ENCODE data around the gene TRPM4.
A peak's percentile ranks its signal among the peaks of the same experiment; 100 is the strongest.

Gene TRPM4

DNA sequence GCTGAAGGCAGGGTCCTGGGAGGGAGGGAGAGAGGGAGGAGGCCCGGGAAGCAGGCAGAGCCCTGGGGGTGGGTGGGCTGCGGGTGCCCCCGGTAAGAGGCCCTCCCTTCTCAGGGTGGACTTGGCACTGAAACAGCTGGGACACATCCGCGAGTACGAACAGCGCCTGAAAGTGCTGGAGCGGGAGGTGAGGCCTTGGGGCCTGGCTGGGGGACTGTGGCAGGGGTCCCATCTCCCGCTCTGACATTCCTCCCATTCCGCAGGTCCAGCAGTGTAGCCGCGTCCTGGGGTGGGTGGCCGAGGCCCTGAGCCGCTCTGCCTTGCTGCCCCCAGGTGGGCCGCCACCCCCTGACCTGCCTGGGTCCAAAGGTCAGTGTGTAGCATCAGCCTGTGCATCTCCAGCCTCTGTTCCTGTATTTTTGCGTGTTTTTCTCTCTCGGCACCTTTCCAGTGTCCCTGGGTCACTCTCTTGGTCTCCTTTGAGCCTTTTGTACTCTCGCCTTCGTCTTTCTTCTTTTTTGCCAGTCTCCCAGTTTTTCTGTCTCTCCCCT is 53.4 kb downstream of the TRPM4 start:
- no peaks in the 10 kb centered on the region for H3K27me3 ChIP-seq (ENCODE audit: insufficient read depth, low read depth, severe bottlenecking)
- H3K9me3 ChIP-seq (ENCODE audit: severe bottlenecking) = no peaks in the 10 kb centered on the region
- DNase-seq = no peak
- H3K27ac ChIP-seq = no peak overlapping the region
- no peaks in the 10 kb centered on the region for H3K36me3 ChIP-seq
- TF ChIP-seq, protein P1, sequence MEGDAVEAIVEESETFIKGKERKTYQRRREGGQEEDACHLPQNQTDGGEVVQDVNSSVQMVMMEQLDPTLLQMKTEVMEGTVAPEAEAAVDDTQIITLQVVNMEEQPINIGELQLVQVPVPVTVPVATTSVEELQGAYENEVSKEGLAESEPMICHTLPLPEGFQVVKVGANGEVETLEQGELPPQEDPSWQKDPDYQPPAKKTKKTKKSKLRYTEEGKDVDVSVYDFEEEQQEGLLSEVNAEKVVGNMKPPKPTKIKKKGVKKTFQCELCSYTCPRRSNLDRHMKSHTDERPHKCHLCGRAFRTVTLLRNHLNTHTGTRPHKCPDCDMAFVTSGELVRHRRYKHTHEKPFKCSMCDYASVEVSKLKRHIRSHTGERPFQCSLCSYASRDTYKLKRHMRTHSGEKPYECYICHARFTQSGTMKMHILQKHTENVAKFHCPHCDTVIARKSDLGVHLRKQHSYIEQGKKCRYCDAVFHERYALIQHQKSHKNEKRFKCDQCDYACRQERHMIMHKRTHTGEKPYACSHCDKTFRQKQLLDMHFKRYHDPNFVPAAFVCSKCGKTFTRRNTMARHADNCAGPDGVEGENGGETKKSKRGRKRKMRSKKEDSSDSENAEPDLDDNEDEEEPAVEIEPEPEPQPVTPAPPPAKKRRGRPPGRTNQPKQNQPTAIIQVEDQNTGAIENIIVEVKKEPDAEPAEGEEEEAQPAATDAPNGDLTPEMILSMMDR (IDR thresholded peaks at IDR 0.05; ENCODE audit: low read depth, low read length) = no peak
- no peak overlapping the region for H3K4me3 ChIP-seq (ENCODE audit: low read depth, low read length)

DNA sequence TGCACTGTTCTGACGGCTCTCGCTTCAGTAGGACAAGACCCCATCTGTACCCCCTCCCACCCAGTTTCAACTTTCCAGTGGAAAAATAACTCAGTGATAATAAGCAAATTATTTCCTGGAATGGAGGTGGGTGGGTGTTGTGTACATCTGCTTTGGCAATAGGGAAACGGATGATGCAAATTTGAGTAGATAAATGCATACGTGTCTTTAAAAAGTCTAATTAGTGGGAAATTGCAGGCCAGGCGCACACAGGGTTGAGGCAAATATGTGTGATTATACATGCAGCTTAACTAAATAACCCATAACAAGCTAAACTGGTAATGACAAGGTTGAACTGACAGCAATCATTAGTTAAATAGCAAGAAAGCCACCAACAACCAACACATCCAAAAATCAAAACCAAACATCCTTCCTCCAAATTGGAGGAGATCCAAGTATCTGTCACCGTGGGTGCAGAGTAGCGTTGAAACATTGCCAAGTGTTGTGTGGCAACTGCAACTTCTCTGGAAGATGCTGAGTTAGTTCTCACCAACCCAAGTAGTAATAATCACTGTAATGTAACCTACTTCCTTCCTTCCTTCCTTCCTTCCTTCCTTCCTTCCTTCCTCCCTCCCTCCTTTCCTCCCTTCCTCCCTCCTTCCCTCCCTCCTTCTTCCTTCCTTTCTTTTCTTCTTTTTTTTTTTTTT is 54.6 kb downstream of the TRPM4 start:
- Histone ChIP-seq H3K27me3 (ENCODE audit: insufficient read depth, low read depth, severe bottlenecking) (no peaks in the 10 kb centered on the region), H3K9me3 (ENCODE audit: severe bottlenecking) (no peaks in the 10 kb centered on the region), H3K4me3 (ENCODE audit: low read depth, low read length) (no peak overlapping the region), H3K36me3 (no peaks in the 10 kb centered on the region), H3K27ac (no peak overlapping the region)
- TF ChIP-seq, protein P1 (IDR thresholded peaks at IDR 0.05; ENCODE audit: low read depth, low read length) = no peak
- no peak for DNase-seq

DNA sequence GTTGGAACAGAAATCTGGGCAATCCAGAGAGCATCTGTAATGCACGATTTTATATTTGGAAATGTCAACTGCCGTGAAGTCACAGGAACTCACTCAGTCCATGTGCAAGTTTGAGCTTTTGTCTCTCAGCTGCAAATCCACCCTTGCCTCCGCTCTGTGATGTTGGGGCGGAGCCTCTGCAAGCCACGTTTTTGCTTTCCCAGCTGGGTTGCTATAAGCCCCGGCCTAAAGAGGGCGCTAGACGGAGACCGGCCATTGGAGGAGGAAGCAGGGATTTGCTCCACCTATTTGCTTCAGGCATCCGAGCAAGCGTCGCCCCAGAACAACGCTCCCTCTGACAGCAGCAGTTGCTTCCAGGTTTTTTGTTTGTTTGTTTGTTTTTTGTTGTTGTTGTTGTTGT is 56.2 kb downstream of the TRPM4 start:
- H3K4me3 ChIP-seq (ENCODE audit: low read depth, low read length) = no peak overlapping the region
- H3K36me3 ChIP-seq = no peaks in the 10 kb centered on the region
- no peaks in the 10 kb centered on the region for H3K9me3 ChIP-seq (ENCODE audit: severe bottlenecking)
- no peaks in the 10 kb centered on the region for H3K27me3 ChIP-seq (ENCODE audit: insufficient read depth, low read depth, severe bottlenecking)
- H3K27ac ChIP-seq = no peak overlapping the region
- TF ChIP-seq, protein P1 (IDR thresholded peaks at IDR 0.05; ENCODE audit: low read depth, low read length) = 0 out of 2 replicates have a peak, but pooled peaks have one; percentile 23
- DNase-seq = no peak

DNA sequence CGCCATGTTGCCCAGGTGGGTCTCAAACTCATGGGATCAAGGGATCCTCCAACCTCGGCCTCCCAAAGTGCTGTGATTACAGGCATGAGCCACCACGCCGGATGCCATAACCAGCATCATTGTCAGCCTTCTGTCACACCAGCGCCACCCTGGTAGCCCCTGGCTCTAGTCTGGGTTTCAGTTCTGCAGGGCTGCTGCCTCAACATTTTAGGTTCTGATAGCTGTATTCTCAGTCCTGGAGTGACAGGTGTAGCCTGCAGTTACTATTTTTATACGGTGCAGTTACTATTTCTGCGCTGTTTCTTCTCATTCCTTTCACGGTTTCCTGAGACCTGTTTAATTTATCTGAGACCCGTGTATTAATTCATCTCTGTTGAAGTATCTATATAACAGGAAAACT is 57.1 kb downstream of the TRPM4 start:
- no peaks in the 10 kb centered on the region for H3K27me3 ChIP-seq (ENCODE audit: insufficient read depth, low read depth, severe bottlenecking)
- TF ChIP-seq, protein P1 (IDR thresholded peaks at IDR 0.05; ENCODE audit: low read depth, low read length) = no peak
- no peak overlapping the region for H3K4me3 ChIP-seq (ENCODE audit: low read depth, low read length)
- no peak for DNase-seq
- H3K9me3 ChIP-seq (ENCODE audit: severe bottlenecking) = no peaks in the 10 kb centered on the region
- H3K27ac ChIP-seq = no peak overlapping the region
- H3K36me3 ChIP-seq = no peaks in the 10 kb centered on the region

DNA sequence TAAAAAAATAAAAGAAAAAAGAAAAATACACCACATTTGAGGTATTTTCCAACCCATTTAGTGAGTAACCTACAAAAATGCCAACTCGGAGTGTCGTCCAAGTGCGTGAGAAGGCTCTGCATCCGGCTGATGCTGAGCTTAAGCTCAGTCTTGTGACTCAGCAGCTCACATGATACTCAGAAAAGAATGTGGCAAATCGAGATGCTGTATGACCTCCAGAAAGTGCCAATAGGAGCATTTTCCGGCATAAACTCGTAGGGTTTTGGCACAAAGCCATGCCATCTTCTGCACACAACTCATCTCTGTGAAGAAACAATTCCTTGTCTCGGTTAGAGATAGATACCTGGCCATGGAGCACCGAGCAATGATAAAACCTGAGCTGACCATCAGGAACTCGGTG is 58.5 kb downstream of the TRPM4 start:
- no peaks in the 10 kb centered on the region for H3K27me3 ChIP-seq (ENCODE audit: insufficient read depth, low read depth, severe bottlenecking)
- DNase-seq = no peak
- no peak overlapping the region for H3K27ac ChIP-seq
- TF ChIP-seq, protein P1 (IDR thresholded peaks at IDR 0.05; ENCODE audit: low read depth, low read length) = no peak
- H3K4me3 ChIP-seq (ENCODE audit: low read depth, low read length) = no peak overlapping the region
- no peaks in the 10 kb centered on the region for H3K9me3 ChIP-seq (ENCODE audit: severe bottlenecking)
- no peaks in the 10 kb centered on the region for H3K36me3 ChIP-seq

DNA sequence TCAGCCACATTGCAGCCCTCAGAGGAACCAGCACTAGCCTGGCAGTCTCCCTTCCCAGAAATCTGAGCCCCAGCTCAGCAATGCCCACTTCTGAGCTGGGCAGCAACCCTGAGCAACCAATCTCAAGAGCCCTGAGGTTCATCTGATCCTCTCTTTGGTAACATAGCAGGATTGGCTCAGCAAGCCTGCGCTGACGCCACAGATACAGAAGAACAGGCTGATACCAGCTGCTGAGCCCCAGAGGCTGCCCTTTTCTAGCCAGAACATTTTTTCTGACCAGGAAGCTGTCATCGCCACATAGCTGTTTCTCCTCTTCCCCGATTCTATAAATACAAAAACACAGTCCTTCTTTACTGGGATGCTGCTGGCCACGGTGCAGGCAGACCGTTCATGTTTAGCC is 59.8 kb downstream of the TRPM4 start:
- TF ChIP-seq, protein P1 (IDR thresholded peaks at IDR 0.05; ENCODE audit: low read depth, low read length) = no peak
- peaks cover 3% of the 10 kb centered on the region for H3K9me3 ChIP-seq (ENCODE audit: severe bottlenecking)
- H3K36me3 ChIP-seq = no peaks in the 10 kb centered on the region
- H3K27me3 ChIP-seq (ENCODE audit: insufficient read depth, low read depth, severe bottlenecking) = no peaks in the 10 kb centered on the region
- no peak for DNase-seq
- no peak overlapping the region for H3K27ac ChIP-seq
- H3K4me3 ChIP-seq (ENCODE audit: low read depth, low read length) = no peak overlapping the region
